ENCODE results near the gene ZNF524.

ZNF524 gene

GRCh38 chr19:55643887-55644176, 43.7 kb downstream of the ZNF524 start:
- no peak for DNase-seq

GRCh38 chr19:55644191-55644833, 44.2 kb downstream of the ZNF524 start:
- DNase-seq, result no peak

- DNase-seq, result no peak
These were observed 44.9 kb downstream of the ZNF524 start for GRCh38 chr19:55644842-55645511.

DNA sequence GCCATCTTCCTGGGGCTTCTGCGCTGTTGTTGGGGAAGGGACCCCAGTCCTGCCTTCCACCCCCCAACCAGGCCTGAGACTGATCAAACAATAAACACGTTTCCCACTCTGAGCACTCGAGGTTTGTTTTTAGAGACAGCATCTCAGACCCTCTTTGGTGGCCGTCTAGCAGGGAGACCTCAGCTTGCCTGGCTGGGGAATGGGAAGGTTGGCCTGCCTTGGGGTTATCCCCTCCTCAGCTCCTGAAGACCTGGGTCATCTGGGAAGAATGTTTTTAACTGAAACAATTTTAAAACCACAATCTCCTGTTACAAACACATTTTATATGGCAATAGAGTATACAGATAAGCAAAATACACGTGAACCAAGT, 45.4 kb downstream of the ZNF524 start:
- no peak for DNase-seq

- no peak for DNase-seq
These were observed 47.0 kb downstream of the ZNF524 start for GRCh38 chr19:55646889-55647731.

DNA sequence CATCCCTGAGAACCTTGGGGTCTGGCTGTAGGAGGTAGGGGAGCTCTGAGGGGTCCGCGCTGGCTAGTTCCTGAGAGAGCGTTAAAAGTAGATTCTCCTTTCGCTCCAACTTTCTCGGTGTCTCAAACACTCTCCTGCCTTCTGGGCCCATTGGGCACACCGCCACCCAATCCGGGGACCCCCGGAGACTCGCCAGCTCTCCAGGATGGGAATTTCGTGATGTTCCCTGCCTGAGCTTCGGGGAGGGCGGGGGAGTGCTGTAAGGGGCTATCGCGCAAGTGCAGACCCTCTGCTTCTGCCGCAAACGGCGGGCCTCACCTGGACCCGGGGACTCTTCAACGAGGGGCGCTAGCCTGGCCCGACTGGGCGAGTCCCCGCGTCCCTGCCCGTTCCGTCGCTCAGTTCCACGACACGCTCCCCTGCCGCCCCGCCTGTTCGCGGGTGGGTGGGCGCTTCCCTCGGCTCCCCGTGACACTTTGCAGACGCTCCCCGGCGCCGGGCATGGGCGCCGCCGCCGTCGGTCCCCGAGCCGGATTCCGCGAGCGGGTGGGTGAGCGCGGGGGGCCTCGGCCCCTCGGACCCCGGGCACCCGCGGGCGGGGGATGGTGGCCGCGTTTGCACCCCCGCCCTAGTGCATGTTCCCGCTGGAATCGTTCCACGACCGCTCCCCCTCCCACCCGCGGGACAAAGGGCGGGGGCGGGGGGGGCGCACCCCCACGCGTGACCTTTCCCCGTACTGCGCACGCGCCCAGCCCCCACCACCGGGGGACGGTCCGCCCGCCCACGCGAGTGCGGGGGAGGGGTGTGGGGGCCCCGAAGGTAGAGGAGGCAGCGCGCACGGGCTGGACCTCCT, 47.9 kb downstream of the ZNF524 start, which contains the start of gene CCDC106:
TSS of gene CCDC106 (plus strand) at position 481 of the 853 bp plus-strand sequence. CDS start 835 bp downstream, outside the sequence.
- peak; percentile 78 for DNase-seq

DNA sequence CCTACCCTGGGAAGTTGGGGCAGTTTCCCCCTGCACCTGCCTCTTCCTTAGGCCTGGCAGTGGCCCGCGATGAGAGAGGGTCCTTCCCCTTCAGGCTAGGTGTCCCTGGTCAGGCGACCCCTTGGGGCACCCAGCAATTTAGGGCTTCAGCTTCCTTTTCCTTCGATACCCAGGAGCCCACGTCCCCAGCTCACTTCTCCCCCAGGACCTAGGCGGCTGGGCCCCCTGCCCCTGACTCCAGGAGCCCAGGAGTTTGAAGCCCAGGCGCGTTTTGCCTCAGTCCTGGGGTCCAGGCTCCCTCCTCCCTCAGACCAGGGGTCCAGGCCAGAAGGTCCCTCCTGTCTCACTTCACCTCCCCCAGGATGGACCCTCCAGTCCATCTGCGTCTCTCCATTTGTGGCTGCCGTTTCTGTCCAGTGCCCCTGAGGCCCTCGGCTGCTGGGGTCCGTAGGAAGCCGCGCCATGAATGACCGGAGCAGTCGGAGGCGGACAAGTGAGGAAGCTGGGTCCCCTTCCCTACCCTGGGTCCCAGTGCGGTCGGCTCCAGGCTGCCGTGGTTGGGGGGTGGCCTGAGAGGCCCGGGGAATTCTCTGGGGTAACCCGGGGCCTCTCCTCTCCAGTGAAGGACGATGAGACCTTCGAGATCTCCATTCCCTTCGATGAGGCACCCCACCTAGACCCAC, 48.6 kb downstream of the ZNF524 start:
- DNase-seq, result no peak

- no peak for DNase-seq
These were observed 49.4 kb downstream of the ZNF524 start for GRCh38 chr19:55649268-55650125.

DNA sequence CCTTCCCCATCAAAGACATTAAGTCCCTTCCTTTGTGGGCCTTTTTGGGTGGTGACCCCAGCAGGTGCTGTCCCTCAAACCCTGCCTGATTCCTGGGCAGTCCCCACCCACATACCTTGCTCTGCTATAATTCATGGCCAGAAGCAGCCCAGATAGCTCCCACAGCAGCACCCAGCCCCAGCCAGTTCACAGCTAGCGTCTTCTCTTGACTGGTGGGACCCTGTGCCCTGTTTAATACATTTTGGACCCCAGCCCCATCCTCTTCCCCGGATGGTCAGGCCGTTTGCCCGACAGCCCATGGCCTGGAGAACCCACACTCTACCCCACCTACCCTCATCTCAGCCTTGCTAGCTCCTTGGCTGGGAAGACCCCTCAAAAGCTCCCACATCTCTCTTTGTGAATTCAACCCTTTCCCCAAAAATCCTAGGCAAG, 50.1 kb downstream of the ZNF524 start:
- DNase-seq, result no peak

DNA sequence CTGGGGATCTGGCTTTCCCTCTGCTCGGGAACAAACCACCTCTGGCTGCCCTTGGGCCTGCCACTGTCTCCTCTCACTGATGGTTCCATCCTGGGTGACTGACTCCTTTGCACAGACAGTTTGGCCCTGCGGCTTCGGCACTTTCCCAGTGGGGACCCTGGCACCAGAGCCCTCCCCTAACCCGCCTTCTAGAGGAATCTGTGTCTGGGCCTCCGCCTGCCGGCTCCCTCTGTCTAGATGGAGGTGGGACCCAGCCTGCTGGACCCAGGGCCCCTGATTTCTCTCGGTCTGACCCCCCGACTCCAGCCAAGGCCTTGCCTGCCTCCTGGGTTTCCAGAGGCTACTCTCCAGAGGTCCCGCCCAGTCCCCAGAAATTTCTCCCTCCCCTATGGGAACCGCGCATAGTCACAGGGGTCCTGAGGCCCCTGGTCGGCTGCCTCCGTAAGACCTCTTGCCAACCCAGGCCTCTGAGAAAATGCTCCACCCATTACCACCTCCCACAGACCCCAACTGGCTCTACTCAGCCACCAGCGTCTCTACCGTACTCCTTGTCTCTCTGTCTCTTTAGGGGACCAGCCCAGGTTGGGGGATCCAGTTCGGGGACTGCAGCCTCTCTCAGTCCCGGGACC, 50.6 kb downstream of the ZNF524 start:
- DNase-seq, result no peak

- no peak for DNase-seq
These were observed 51.1 kb downstream of the ZNF524 start for GRCh38 chr19:55651236-55651635.

GRCh38 chr19:55652311-55653128, 52.4 kb downstream of the ZNF524 start:
- no peak for DNase-seq

All from activated effector memory CD4-positive, alpha-beta T cell treated with anti-CD3 and anti-CD28 coated beads, Interleukin-2, amount 50 U/mL, for 16 hours (primary cell).